ENCODE measurements around the gene C1orf122. TPM values are rescaled to one million over a fixed set of nuclear protein-coding genes. Genes with fewer than 3 reads are reported as not detected.

Gene C1orf122
- total and polyA plus RNA-seq, 2 of the 8 experiments (the other 6 are each of a cell fraction or from before 2014, with no cell fraction given) = 32.1 to 36.9 TPM

GRCh38 chr1:37776946-37777516, 30.6 kb upstream of the C1orf122 start:
- TF ChIP-seq CBX8 (IDR thresholded peaks at IDR 0.05; ENCODE audit: borderline replicate concordance, low read depth, low read length) (no peak), USF2 (IDR thresholded peaks at IDR 0.05; ENCODE audit: low read length) (no peak), TEAD4 (IDR thresholded peaks at IDR 0.05; ENCODE audit: low read depth, low read length) (no peak), YY1 (IDR thresholded peaks at IDR 0.05; ENCODE audit: low read depth, low read length) (no peak), KDM5A (IDR thresholded peaks at IDR 0.05; ENCODE audit: low read length) (no peak), TCF12 (IDR thresholded peaks at IDR 0.05; ENCODE audit: low read depth, low read length) (no peak), CTCF (IDR thresholded peaks at IDR 0.05; ENCODE audit: control extremely low read depth in 1 of 3, insufficient read depth in 1 of 3, low read depth in 1 of 3, low read length in 3 of 3) (no peak)
- FAIRE-seq = no peak
- POLR2A ChIA-PET (ENCODE audit: partially characterized antibody) = interaction anchor here (1.2 kb wide), 1 partner anchor 26 kb away, joined by 3 read pairs; no protein-coding TSS in a partner anchor

More at GRCh38 chr1:37776946-37777516, 30.6 kb upstream of the C1orf122 start:
- Histone ChIP-seq H3K27ac (ENCODE audit: low read depth, low read length) (no peak overlapping the region), H3K23me2 (ENCODE audit: low read depth, low read length) (no peaks in the 10 kb centered on the region), H2BK5ac (ENCODE audit: low read depth, low read length) (no peak overlapping the region), H3K4me1 (replicated peaks in 1 of 4; ENCODE audit: control insufficient read depth in 3 of 4, insufficient read depth in 4 of 4, low read length in 3 of 4) (no peaks in the 10 kb centered on the region), H3K14ac (ENCODE audit: insufficient read length) (no peak overlapping the region), H2BK20ac (ENCODE audit: low read length) (no peak overlapping the region), H3K9ac (replicated peaks in 1 of 4; ENCODE audit: extremely low read depth in 1 of 4, low read depth in 3 of 4, low read length in 3 of 4) (no peak overlapping the region), H3K79me2 (ENCODE audit: control insufficient read depth in 1 of 2, insufficient read depth in 2 of 2, low read length in 2 of 2) (no peaks in the 10 kb centered on the region), H3K4ac (replicated peaks; ENCODE audit: insufficient read length, low read depth, low read length) (no peak overlapping the region), H3K4me2 (ENCODE audit: insufficient read depth in 1 of 2, low read depth in 2 of 2, low read length in 2 of 2) (no peak overlapping the region), H2BK15ac (ENCODE audit: low read length) (no peak overlapping the region), H3K56ac (replicated peaks; ENCODE audit: insufficient read length, low read depth, low read length) (no peak overlapping the region), H4K91ac (replicated peaks; ENCODE audit: insufficient read length, low read length) (no peak overlapping the region), H4K8ac (ENCODE audit: extremely low read depth, insufficient read depth, low read length) (no peak overlapping the region), H4K20me1 (replicated peaks in 1 of 2; ENCODE audit: control insufficient read depth in 1 of 2, insufficient read depth in 2 of 2, low read length in 2 of 2) (no peaks in the 10 kb centered on the region), H3K36me3 (ENCODE audit: control insufficient read depth in 2 of 4, insufficient read depth in 4 of 4, low read length in 3 of 4) (no peaks in the 10 kb centered on the region), H2BK120ac (replicated peaks; ENCODE audit: low read depth, low read length) (no peak overlapping the region), H2AK5ac (ENCODE audit: low read depth, low read length) (no peak overlapping the region), H3K4me3 (ENCODE audit: extremely low read depth in 1 of 4, insufficient read depth in 2 of 4, low read depth in 3 of 4, low read length in 4 of 4) (no peak overlapping the region), H3K9me3 (ENCODE audit: insufficient read depth in 2 of 2, low read depth in 1 of 2, low read length in 1 of 2) (peaks cover 0 to 2% of the 10 kb centered on the region in 2 experiments; a peak in 1 of 4 replicates), H3K27me3 (replicated peaks in 1 of 4; ENCODE audit: control insufficient read depth in 3 of 4, extremely low read depth in 1 of 4, insufficient read depth in 3 of 4, low read length in 3 of 4) (no peaks in the 10 kb centered on the region; a peak in 1 of 7 replicates), H2BK12ac (ENCODE audit: low read depth, low read length) (no peak overlapping the region), H4K5ac (ENCODE audit: insufficient read length, low read depth, low read length) (no peak overlapping the region), H2AFZ (ENCODE audit: low read length) (no peak overlapping the region), H3K18ac (ENCODE audit: extremely low read depth, low read length) (no peak overlapping the region), H3K79me1 (ENCODE audit: low read depth, low read length) (no peaks in the 10 kb centered on the region), H3K23ac (ENCODE audit: insufficient read length) (no peak overlapping the region)
- CTCF ChIA-PET (ENCODE audit: partially characterized antibody) = interaction anchor here (1.1 kb wide), 1 partner anchor 15 kb away, joined by 3 read pairs; no protein-coding TSS in a partner anchor
- no peak for DNase-seq (ENCODE audit: low read depth in 1 of 2, low spot score in 2 of 2)
- 84% methylated on average over 4 of the region's 4 CpGs; no CpG with 5 or more reads in 1 of the 2 experiments for WGBS, 2 experiments (ENCODE audit: extremely low coverage in 1 of 2, insufficient coverage in 1 of 2, insufficient read length in 1 of 2, insufficient replicate concordance in 2 of 2, low coverage in 1 of 2, low lambda C conversion rate in 2 of 2, missing lambda C conversion rate in 1 of 2)
